Activated CD4-positive, alpha-beta T cell treated with anti-CD3 and anti-CD28 coated beads for 24 hours (primary cell): ENCODE data around the gene ARHGAP45.
A peak's percentile ranks its signal among the peaks of the same experiment; 100 is the strongest.

Source experiments
- DNase-seq, 2 donors: peaks; one replicate each; pipeline ENCODE4 v3.0.0-alpha.2; 2020; ENCODE audit warnings: low read depth in 2 of 2

The ARHGAP45 gene

GRCh38 chr19:1131718-1132551, 65.0 kb downstream of the ARHGAP45 start:
- DNase-seq, result peak; percentile 80 to 85

GRCh38 chr19:1132552-1133383, 65.8 kb downstream of the ARHGAP45 start:
- DNase-seq, result peak in 1 of 2 donors; percentile 31

- peak; percentile 68 to 70 for DNase-seq
Observed at GRCh38 chr19:1133471-1133929, 66.5 kb downstream of the ARHGAP45 start.

- no peak for DNase-seq
Observed at GRCh38 chr19:1134431-1134830, 67.5 kb downstream of the ARHGAP45 start.

GRCh38 chr19:1135454-1135853, 68.5 kb downstream of the ARHGAP45 start:
- no peak for DNase-seq

- no peak for DNase-seq
Observed at GRCh38 chr19:1136201-1136600, 69.2 kb downstream of the ARHGAP45 start.
